Skeletal muscle tissue (tissue), 4 donors: Measurements from ENCODE around the gene ARF4. TPM values are rescaled to one million over a fixed set of nuclear protein-coding genes. Genes with fewer than 3 reads are reported as not detected.
A peak's percentile ranks its signal among the peaks of the same experiment; 100 is the strongest.
"Not testable (repeated sequence)": the region's sequence is repeated elsewhere in the genome, so short reads cannot be mapped to it uniquely, and the experiment has no call there.

ENCODE experiments used
- H3K27ac ChIP-seq: one replicate; pipeline ENCODE4 v1.7.0; 2013; ENCODE audit warnings: mild to moderate bottlenecking, low read depth, low read length, inconsistent platforms
- H3K27me3 ChIP-seq, 3 donors: one replicate each; pipeline ENCODE4 v1.7.0; 2013; ENCODE audit warnings: low read length in 3 of 3; ENCODE audit not compliant: control insufficient read depth in 3 of 3, insufficient read depth in 3 of 3
- H3K36me3 ChIP-seq, 3 donors: one replicate each; pipeline ENCODE4 v1.7.0; 2013; ENCODE audit warnings: low read length in 3 of 3; ENCODE audit not compliant: control insufficient read depth in 3 of 3, insufficient read depth in 3 of 3
- H3K4me1 ChIP-seq, 3 donors: one replicate each; pipeline ENCODE4 v1.7.0; 2013; ENCODE audit warnings: low read length in 3 of 3, mild to moderate bottlenecking in 3 of 3; ENCODE audit not compliant: control insufficient read depth in 3 of 3, insufficient read depth in 3 of 3
- H3K4me3 ChIP-seq, 3 donors: one replicate each; pipeline ENCODE4 v1.7.0; 2013; ENCODE audit warnings: low read length in 3 of 3
- H3K9ac ChIP-seq, 3 donors: one replicate each; pipeline ENCODE4 v1.7.0; 2013; ENCODE audit warnings: low read length in 3 of 3, mild to moderate bottlenecking in 3 of 3, moderate library complexity in 2 of 3, low read depth in 1 of 3
- H3K9me3 ChIP-seq, 3 donors: one replicate each; pipeline ENCODE4 v1.7.0; 2013; ENCODE audit warnings: low read length in 3 of 3; ENCODE audit not compliant: control insufficient read depth in 3 of 3
- total RNA-seq: library from RNA; depleted of rRNA; stranded (reverse); fragments of >200 nt; gene quantifications from one replicate; pipeline ENCODE4 v1.2.3, GENCODE V29; 2014
- donor health status: Osteomylitis.

The ARF4 gene
- total RNA-seq, 1 donor from 2014 or later = 117 TPM

DNA sequence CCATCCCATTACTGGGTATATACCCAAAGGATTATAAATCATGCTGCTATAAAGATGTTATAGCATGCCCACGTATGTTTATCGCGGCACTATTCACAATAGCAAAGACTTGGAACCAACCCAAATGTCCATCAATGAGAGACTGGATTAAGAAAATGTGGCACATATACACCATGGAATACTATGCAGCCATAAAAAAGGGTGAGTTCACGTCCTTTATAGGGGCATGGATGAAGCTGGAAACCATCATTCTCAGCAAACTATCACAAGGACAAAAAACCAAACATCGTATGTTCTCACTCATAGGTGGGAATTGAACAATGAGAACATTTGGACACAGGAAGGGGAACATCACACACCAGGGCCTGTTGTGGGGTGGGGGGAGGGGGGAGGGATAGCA, 14.7 kb upstream of the ARF4 start:
- not testable (repeated sequence) for H3K9ac ChIP-seq, H3K4me3 ChIP-seq, H3K27ac ChIP-seq, H3K4me1 ChIP-seq, H3K36me3 ChIP-seq, H3K27me3 ChIP-seq, H3K9me3 ChIP-seq

DNA sequence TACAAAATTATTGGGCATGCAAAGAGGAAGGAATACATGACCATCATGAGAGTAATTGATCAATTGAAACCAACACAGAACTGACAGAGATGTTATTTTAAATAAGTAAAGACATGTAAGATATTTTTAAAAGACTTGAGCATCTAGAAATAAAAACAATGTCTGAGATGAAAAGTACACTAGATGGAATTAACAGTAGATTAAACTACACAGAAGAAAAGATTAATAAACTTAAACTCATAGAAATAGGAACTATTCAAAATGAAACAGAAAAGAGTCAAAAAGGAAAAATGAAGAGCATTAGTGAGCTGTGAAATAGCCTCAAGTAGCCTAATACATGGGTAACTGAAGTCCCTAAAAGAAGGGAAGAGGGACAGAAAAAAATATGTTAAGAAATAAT, 8.5 kb upstream of the ARF4 start:
- Histone ChIP-seq H3K36me3 (peaks cover 0 to 5% (median 3%) of the 10 kb centered on the region in 3 donors), H3K27ac (no peak overlapping the region), H3K27me3 (no peaks in the 10 kb centered on the region), H3K4me3 (no peak overlapping the region), H3K9ac (no peak overlapping the region), H3K9me3 (no peaks in the 10 kb centered on the region), H3K4me1 (no peaks in the 10 kb centered on the region)

DNA sequence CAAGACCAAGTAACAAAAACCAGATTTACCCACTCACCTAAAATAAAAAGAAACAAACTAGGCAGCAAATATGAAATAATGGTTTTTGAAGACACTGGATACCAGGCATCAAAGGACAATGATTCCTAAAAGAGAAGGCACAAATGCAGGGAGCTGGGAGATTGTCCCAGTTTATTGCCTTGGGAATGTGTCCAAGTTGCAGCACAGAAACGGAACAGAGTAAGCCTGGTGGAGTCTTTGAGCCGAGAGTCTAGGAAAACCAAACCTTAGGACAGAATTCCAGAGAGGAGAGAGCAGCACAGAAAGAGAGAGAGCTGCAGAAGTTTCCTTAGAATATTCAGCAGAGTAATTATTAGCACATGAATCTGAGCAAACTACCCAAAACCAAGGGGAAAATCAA, 7.8 kb upstream of the ARF4 start:
- Histone ChIP-seq H3K36me3 (peaks cover 2 to 5% (median 3%) of the 10 kb centered on the region in 3 donors), H3K27ac (no peak overlapping the region), H3K27me3 (no peaks in the 10 kb centered on the region), H3K9me3 (no peaks in the 10 kb centered on the region), H3K9ac (no peak overlapping the region), H3K4me1 (no peaks in the 10 kb centered on the region), H3K4me3 (no peak overlapping the region)

DNA sequence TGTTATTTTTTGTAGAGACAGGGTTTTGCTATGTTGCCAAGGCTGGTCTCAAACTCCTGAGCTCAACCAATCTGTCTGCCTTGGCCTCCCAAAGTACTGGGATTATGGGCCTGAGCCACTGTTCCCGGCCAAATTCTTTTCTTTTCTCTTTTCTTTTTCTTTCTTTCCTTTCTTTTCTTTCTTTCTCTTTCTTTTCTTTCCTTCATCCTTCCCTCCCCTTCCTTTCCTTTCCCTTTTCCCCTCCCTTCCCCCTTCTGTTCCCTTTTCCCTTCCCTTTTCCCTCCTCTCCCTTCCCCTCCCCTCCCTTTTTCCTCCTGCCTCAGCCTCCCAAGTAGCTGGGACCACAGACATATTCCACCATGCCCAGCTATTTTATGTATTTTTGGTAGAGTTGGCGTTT, 3.1 kb upstream of the ARF4 start:
- Histone ChIP-seq H3K36me3 (peaks cover 2 to 3% (median 3%) of the 10 kb centered on the region in 3 donors), H3K27ac (no peak overlapping the region), H3K4me1 (peaks cover 10 to 17% (median 11%) of the 10 kb centered on the region in 3 donors), H3K27me3 (no peaks in the 10 kb centered on the region), H3K9me3 (no peaks in the 10 kb centered on the region), H3K9ac (no peak overlapping the region), H3K4me3 (no peak overlapping the region)

DNA sequence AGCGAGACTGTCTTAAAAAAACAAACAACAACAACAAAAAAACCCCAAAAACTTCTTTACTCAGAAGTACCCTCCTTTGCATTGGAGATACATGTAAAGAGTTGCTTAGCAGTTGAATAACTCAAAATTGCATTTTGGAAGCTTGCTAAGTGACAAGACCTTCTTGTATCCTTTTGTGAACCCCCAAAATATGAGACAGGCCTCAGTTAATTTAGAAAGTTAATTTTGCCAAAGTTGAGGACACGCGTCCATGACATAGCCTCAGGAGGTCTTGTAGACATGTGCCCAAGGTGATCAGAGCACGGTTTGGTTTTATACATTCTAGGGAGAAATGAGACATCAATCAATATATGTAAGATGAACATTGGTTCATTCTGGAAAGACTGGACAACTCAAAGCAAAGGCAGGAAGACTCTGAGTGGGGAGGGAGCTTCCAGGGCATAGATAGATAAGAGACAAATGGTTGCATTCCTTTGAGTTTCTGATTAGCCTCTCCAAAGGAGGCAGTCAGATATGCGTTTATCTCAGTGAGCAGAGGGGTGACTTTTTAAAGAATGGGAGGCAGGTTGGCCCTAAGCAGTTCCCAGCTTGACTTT, 1.7 kb upstream of the ARF4 start:
- Histone ChIP-seq H3K4me1 (peaks cover 20 to 28% (median 21%) of the 10 kb centered on the region in 3 donors), H3K36me3 (peaks cover 2 to 3% (median 3%) of the 10 kb centered on the region in 3 donors), H3K27me3 (no peaks in the 10 kb centered on the region), H3K9me3 (no peaks in the 10 kb centered on the region), H3K27ac (peak overlapping the region; percentile 99), H3K4me3 (peak overlapping the region; percentile 86 to 99 (median 96)), H3K9ac (peak overlapping the region in 2 of 3 donors; percentile 87 to 94)

DNA sequence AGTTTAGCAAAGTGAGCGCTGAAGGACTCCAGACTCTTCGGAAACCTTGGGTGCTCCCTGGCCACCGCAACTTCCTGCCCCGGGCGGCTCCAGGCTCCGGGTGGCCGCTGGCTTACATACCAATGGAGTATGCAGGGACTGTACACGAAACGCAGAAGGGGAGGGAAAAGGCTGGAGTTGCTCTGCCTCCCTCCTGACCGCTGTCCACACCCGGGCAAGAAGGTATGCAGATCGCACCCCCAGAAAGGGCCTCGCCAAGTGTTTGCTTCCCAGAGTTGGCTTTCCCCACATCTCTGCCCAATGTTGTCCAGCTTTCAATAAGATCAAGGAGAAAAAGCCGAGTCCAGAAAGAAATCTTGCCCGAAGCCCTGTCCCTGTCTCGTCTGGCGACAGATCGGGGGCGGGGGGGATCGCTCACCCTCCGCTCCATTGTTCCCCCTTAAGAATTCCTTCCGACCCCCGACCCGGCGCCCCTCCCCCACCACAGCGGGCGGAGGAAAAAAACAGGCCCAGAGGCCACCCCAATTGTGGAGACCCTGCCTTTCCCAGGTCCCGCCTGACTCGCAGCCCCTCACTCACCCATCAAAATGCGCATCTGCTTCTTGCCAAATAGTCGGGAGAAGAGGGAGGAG, 533 bp downstream of the ARF4 start:
- peak overlapping the region; percentile 89 to 99 (median 99) for H3K4me3 ChIP-seq
- no peaks in the 10 kb centered on the region for H3K27me3 ChIP-seq
- H3K27ac ChIP-seq = peak overlapping the region; percentile 99
- peak overlapping the region; percentile 96 to 100 (median 99) for H3K9ac ChIP-seq
- peaks cover 0 to 3% (median 2%) of the 10 kb centered on the region in 3 donors for H3K36me3 ChIP-seq
- no peaks in the 10 kb centered on the region for H3K9me3 ChIP-seq
- peaks cover 21 to 35% (median 22%) of the 10 kb centered on the region in 3 donors for H3K4me1 ChIP-seq

DNA sequence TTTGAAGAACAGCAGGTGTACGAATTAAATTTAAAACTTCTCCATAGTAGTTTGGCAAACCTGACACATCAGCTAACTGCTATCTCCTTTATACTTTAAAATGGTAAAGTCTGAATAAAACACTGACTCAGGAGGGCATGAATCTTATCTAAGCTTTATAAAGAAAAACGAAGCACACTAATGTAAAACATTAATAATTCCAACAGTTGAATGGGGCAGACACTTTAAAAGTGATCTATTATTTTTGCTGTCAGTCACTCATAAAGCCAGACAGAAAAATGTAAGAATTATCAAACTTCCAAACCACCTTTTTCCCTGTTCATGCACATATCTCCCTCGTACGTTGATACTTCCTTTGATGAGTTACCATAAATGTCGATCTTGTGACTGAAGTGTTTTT, 2.6 kb downstream of the ARF4 start:
- H3K9ac ChIP-seq = peak overlapping the region; percentile 4 to 96 (median 51)
- H3K36me3 ChIP-seq = peaks cover 0 to 2% (median 2%) of the 10 kb centered on the region in 3 donors
- no peaks in the 10 kb centered on the region for H3K27me3 ChIP-seq
- H3K4me1 ChIP-seq = peaks cover 21 to 35% (median 22%) of the 10 kb centered on the region in 3 donors
- H3K9me3 ChIP-seq = no peaks in the 10 kb centered on the region
- peak overlapping the region; percentile 99 for H3K27ac ChIP-seq
- H3K4me3 ChIP-seq = peak overlapping the region in 2 of 3 donors; percentile 89 to 99

DNA sequence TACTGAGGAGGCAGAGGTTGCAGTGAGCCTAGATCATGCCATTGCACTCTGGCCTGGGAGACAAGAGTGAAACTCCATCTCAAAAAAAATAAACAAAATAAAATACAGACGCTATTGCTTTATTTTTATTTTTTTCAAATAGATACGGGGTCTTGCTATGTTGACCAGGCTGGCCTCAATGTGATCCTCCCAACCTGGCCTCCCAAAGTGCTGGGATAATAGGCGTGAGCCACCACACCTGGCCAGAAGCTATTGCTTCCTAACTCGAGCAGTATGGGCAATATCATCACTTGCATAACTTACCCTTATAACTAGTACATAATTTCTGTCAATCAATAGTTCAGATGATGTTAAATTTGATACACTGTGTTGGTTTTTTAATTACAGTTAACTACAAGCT, 3.0 kb downstream of the ARF4 start:
- H3K27ac ChIP-seq = no peak overlapping the region
- H3K27me3 ChIP-seq = no peaks in the 10 kb centered on the region
- H3K36me3 ChIP-seq = peaks cover 0 to 2% (median 2%) of the 10 kb centered on the region in 3 donors
- no peak overlapping the region for H3K4me3 ChIP-seq
- H3K9me3 ChIP-seq = no peaks in the 10 kb centered on the region
- no peak overlapping the region for H3K9ac ChIP-seq
- peaks cover 21 to 35% (median 22%) of the 10 kb centered on the region in 3 donors for H3K4me1 ChIP-seq

DNA sequence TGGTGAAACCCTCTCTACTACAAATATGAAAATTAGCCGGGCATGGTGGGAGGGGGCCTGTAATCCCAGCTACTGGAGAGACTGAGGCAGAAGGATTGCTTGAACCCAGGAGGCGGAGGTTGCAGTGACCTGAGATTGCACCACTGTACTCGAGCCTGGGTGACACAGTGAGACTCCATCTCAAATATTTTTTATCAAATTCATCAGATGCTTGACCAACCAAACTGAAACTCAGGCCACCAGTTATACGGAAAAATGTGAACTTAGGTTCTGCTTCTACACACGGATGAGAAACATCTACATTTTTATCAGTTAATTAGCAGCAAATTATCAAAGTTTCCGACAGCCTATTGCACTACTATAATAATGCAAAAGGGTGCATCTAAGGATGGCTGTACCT, 4.8 kb downstream of the ARF4 start:
- Histone ChIP-seq H3K9me3 (no peaks in the 10 kb centered on the region), H3K36me3 (peaks cover 0 to 2% (median 2%) of the 10 kb centered on the region in 3 donors), H3K9ac (no peak overlapping the region), H3K27ac (no peak overlapping the region), H3K4me1 (peaks cover 15 to 26% (median 15%) of the 10 kb centered on the region in 3 donors), H3K4me3 (no peak overlapping the region), H3K27me3 (no peaks in the 10 kb centered on the region)

DNA sequence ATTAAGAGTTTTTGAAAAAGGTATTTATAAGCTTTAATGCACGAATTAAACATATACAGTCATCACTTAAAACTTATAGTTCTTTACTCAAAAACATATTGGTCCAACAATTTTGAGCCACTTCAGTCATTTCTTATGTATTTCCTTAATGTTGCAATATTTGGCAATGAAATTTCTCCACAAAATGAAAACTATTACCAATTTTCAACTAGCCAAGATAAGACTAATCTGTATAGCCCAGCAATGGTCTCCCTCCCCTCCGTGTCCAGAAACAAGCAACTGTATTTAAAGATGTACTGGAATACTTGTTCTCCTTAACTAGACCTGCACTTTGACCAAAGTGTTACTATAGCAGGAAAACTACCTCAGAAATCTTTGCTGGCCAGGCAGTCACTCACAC, 9.2 kb downstream of the ARF4 start:
- no peak overlapping the region for H3K4me3 ChIP-seq
- peaks cover 0 to 11% (median 0%) of the 10 kb centered on the region in 3 donors for H3K36me3 ChIP-seq
- H3K4me1 ChIP-seq = peaks cover 0 to 5% (median 2%) of the 10 kb centered on the region in 3 donors
- no peaks in the 10 kb centered on the region for H3K9me3 ChIP-seq
- H3K9ac ChIP-seq = no peak overlapping the region
- no peak overlapping the region for H3K27ac ChIP-seq
- no peaks in the 10 kb centered on the region for H3K27me3 ChIP-seq
